A549 (cell line): ENCODE measurements around the gene BCL2L1.

Source experiments
- CBX2 ChIP-seq: fragments of 200-600 bp; sonication (generic); IDR thresholded peaks from 2 replicates; pipeline ENCODE4 v1.6.1; 2016; ENCODE audit warnings: low read depth, mild to moderate bottlenecking, borderline replicate concordance
- EHMT2 ChIP-seq: fragments of 200-600 bp; sonication (generic); IDR thresholded peaks from 2 replicates; pipeline ENCODE4 v1.6.1; 2016; ENCODE audit warnings: antibody characterized with exemption, low read depth, mild to moderate bottlenecking, moderate library complexity
- EP300 ChIP-seq, 2 experiments: fragments of >200 bp; sonication (Bioruptor Twin); formaldehyde crosslinking; IDR thresholded peaks; 2 replicates in 1 of 2; 3 replicates in 1 of 2; pipeline ENCODE4 v1.6.1; 2016 to 2017
- POLR2A ChIP-seq: IDR thresholded peaks from 2 replicates; pipeline ENCODE4 v1.6.1; 2012; ENCODE audit warnings: mild to moderate bottlenecking, low read length
- RFX5 ChIP-seq: fragments of 450-650 bp; IDR thresholded peaks from 2 replicates; pipeline ENCODE4 v1.7.1; 2014; ENCODE audit warnings: antibody characterized with exemption, mild to moderate bottlenecking, moderate library complexity
- TF ChIP-seq, protein P1 (sequence below): fragments of >200 bp; sonication (Bioruptor Twin); formaldehyde crosslinking; IDR thresholded peaks from 3 replicates; pipeline ENCODE4 v1.5.1; 2016

DNA sequence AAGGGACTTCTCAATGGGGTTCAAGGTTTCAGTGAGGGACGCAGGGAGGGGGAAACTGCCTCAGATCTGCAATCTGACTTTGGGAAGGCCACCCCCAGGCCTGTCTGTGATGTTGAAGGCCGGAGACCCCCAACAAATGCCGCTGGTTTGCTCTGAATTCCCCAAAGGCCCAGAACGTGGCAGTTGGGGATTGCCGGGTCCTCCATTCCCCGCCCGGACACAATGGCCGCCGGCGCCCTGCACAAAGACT, 326 bp upstream of the BCL2L1 start:
- TF ChIP-seq EHMT2 = no peak
- TF ChIP-seq, protein P1, sequence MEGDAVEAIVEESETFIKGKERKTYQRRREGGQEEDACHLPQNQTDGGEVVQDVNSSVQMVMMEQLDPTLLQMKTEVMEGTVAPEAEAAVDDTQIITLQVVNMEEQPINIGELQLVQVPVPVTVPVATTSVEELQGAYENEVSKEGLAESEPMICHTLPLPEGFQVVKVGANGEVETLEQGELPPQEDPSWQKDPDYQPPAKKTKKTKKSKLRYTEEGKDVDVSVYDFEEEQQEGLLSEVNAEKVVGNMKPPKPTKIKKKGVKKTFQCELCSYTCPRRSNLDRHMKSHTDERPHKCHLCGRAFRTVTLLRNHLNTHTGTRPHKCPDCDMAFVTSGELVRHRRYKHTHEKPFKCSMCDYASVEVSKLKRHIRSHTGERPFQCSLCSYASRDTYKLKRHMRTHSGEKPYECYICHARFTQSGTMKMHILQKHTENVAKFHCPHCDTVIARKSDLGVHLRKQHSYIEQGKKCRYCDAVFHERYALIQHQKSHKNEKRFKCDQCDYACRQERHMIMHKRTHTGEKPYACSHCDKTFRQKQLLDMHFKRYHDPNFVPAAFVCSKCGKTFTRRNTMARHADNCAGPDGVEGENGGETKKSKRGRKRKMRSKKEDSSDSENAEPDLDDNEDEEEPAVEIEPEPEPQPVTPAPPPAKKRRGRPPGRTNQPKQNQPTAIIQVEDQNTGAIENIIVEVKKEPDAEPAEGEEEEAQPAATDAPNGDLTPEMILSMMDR = no peak
- TF ChIP-seq POLR2A = no peak
- TF ChIP-seq RFX5 = no peak
- no peak for TF ChIP-seq EP300 (IDR thresholded peaks at IDR 0.05)
- TF ChIP-seq CBX2 = no peak
